HG03139 (cell line): ENCODE data around the gene AFDN.

Experiments used
- ATAC-seq: cut with Tn5 transposase; IDR thresholded peaks from one replicate; pipeline ENCODE4 v1.9.1; 2021; ENCODE audit not compliant: unreplicated experiment

Gene AFDN, protein sequence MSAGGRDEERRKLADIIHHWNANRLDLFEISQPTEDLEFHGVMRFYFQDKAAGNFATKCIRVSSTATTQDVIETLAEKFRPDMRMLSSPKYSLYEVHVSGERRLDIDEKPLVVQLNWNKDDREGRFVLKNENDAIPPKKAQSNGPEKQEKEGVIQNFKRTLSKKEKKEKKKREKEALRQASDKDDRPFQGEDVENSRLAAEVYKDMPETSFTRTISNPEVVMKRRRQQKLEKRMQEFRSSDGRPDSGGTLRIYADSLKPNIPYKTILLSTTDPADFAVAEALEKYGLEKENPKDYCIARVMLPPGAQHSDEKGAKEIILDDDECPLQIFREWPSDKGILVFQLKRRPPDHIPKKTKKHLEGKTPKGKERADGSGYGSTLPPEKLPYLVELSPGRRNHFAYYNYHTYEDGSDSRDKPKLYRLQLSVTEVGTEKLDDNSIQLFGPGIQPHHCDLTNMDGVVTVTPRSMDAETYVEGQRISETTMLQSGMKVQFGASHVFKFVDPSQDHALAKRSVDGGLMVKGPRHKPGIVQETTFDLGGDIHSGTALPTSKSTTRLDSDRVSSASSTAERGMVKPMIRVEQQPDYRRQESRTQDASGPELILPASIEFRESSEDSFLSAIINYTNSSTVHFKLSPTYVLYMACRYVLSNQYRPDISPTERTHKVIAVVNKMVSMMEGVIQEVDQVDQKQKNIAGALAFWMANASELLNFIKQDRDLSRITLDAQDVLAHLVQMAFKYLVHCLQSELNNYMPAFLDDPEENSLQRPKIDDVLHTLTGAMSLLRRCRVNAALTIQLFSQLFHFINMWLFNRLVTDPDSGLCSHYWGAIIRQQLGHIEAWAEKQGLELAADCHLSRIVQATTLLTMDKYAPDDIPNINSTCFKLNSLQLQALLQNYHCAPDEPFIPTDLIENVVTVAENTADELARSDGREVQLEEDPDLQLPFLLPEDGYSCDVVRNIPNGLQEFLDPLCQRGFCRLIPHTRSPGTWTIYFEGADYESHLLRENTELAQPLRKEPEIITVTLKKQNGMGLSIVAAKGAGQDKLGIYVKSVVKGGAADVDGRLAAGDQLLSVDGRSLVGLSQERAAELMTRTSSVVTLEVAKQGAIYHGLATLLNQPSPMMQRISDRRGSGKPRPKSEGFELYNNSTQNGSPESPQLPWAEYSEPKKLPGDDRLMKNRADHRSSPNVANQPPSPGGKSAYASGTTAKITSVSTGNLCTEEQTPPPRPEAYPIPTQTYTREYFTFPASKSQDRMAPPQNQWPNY (N-terminal part only)

DNA sequence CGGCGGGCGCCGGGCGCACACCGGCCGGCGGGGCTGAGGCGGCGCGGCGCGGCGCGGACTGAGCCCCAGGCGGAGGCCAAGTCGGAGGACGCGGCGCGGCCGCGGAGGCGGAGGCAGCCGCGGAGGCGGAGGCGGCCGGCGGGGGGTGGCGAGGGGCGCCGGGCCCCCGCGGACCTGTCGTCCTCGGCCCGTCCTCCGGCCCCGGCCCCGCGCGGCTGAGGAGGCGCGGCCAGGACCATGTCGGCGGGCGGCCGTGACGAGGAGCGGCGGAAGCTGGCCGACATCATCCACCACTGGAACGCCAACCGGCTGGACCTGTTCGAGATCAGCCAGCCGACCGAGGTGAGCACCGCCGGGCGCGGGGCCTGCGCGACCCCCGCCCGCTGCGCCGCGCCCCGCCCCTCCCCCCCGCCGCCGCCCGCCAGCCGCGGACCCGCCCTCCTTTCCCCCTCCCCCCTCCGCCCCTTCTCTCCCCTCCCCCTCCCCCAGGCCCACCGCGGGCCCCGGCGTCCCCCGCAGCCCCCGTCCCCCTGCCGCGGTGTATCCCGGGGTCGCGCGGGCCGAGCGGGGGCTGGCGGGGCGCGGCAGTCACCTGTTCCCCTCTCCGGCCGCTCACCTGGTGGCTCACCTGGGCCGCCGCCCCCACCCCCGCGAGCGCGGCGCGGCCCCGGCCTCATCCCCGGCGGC lies at the start of gene AFDN:
Gene AFDN, plus strand, starts transcription at position 16 of the 687 bp plus-strand sequence. Its CDS starts 222 bp downstream, at position 238.
- ATAC-seq, result peak; percentile 33

DNA sequence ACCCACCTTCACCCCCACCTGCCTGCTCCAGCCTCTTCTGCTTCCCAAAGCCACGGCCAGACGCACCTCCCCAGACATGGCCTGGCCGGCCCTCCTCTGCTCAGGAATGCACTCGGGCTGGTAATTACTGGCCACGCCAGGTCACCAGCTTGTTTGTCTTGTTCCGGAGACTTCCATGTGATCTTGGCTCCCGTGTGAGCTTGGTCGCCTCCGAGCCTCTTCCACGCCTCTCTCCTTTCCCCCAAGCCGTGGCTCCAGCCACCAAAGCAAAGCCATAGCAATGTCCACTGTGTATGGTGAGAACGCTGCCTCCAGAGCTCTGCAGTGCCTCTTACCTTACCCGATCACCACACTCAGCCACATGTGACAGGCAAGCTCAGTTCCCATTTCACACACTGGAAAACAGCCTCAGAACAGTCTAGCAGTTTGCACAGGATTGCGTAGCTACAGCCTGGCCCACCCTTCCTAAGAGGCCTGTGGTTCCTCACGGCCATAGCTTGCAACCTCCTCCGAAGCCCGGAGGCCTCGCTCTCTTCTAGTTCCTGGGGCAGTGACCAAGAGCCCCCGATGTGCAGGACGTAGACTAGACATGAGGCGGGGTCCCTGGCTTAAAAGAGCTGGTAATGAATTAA lies 48.1 kb upstream of the AFDN start:
- no peak for ATAC-seq

DNA sequence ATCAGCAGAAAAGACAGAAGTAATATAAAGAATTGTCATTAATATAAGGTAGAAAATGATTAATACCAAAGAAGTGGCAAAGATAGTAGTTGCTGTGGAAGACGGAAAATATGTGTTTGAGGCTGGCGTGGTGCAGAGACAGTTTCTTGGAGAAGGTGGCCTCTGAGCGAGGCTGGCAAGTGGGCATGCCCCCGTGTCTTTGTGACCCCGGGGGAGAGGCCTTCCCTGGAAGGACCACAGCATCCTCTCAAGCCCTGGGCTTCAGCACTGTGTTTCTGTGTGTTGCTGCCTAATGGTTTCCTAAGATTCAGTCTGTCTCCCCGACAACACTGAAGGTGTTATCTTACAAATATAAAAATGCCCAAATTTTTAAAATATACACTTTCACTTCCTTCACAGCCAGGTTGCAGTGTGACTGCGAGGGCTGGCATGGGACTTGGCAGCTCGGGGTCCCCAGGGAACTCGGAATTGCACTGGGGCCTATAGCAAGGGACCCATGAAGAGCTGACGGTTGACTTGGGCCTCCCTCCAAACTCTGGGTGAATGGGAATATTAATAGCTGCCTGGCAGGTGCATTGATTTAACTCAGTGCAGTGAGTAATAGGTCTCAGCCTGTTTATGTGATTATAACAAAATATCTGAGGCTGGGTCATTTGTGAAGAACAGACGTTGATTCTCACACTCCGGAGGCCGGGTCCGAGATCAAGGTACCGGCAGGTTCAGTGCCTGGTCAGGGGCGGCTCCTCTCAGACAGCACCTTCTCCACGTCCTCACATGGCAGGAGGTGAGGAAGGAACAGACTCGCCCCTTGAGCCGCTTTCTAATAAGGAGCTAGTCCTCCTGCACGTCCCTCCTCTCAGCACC lies 47.4 kb upstream of the AFDN start:
- ATAC-seq, result no peak

DNA sequence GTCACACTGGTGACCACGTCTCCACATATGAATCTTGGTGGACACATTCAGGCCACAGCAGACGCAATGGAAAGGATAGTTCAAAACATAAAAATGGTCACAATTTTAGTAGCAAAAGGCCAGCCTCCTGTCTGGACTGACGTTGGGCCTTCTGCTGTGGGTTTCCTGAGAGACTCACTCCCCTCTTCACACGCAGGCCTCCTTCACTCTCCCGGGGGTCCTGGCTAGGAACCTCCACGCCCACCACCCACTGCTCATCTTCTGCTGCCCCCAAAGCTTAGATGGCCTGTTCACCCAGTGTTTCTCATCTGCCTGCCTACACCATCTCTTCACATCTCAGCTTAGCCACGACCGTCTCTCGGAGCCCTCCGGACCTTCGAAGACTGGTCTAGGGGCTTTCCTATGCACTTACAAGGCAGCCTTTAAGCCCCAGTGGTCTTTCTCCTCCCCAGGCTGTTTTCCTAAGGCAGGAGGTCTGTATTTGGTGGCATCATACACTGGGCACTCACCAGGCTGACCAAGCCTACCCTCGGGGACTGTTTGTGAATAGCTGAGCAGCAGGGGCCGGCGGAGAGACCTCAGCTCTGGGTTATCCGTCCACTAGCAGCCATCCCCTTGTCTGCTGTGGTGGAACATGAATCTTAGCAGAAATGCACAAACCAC lies 46.6 kb upstream of the AFDN start:
- no peak for ATAC-seq

DNA sequence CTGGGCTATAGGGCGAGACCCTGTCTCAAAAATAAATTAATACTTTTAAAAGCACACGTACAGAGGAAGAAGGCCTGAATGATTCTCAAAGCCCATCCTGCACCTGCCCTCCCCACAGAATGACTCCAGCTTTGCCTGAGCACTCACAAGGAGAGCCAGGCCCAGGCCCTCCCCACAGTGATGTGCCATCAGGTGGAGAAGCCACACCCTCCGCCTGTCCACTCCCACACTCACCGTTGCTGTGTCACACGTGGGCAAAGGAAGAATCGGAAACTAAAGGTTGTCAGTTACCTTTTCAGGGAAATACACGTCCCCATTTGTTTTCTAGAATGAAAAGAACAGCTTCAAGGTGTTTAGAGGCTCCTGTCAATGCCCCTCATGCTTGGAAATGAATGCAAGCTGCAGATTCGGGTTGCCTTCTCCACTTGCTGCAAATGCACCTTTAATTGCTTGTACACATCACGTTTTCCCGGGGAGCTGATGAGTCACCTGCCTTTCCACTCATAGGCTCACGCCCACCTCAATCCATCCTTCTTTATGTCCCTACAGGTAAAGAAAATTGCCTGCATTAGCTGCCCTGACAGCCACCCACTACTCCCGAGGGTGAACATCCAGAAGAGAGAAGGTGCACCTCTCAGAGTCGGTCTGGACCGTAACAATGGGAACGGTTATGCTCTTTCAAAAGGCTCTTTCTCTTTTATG lies 45.5 kb upstream of the AFDN start:
- no peak for ATAC-seq

DNA sequence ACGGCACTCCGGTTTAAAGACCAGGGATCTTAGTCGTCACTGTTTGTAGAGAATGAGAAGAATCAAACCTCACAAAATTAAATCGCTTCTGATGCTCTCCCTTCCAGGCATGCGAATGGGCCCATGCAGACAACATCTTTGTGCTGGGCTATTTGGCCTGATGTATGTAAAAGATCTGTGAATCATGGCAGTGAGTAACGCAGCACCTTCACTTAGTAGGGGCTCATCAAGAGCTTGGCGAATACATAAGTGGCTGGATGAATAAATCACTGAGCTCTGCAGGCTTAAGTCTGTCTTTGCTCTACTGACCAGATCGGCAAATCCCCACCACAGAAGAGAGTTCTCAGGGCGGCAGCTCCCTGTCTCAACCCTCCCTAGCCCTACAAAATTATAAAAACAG lies 44.8 kb upstream of the AFDN start:
- ATAC-seq, result no peak

DNA sequence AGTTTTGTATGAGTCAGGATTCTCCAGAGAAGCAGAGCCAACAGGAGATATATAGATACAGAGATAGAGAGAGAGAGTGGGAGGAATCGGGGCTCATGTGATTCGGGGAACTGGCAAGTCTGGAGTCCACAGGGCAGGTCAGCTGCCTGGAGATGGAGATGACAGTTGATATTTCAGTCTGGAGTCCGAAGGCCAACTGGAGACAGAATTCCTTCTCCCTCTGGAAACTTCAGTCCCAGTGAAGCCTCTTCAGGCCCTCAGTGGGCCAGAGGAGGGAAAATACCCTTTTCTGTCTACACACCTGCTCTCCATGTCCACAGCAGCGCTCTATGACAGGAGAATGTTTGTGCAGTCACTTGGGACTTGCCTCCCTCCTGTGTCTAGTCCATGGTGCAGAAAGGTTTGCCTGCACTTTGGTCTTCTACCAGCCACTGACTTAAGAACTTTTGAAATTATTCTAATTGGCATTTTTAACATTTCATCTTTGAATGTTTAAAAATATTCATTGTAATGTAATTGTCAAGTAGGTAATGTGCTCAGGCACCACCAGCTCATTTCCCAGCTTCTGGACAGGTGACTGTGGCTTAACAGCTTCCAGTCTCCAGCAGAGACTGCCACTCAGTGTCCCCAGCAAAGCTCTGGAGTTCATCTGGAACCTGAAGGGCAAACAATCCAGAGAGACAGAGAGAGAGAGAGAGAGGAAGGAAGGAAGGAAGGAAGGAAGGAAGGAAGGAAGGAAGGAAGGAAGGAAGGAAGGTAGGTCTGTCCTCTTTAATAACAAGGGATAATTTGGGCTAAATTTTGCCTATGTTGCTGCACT lies 43.8 kb upstream of the AFDN start:
- ATAC-seq, result no peak

DNA sequence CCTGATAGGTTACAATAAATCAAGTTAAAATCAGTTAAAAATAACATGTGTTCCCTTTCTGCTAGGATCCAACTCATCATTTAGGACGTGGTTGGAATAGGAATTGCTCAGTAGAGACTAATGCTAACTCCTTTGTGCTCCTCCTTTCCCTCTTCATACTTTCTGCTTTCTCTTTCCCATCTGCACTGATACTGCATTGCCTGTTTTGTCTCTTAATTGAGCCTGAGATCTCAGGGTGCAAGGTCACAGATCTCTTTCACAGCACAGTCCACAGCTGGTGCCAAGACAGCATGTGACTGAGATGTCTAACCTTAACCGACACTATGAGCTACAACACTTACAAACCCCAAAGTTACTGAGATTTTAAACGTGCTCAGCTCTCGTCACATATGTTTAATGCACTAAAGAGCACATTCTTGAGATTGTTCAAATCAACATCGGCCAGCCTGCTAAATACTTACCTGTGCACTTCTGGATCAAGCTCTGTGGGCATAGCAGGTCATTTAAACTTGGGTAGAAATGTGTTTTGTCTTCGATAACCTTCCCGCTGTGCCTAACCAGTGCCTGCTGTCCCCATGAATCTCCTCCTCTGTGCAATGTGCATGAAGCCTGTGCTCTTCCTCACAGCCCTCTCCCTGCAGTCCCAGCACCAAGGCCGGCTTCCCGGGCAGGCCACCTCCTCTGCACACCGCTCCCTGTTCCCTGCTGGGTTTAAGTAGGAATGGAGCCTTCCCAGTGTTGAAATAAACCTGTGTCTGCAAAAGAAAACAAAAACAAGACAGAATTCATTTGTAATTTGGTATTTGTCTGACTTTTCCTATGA lies 39.6 kb upstream of the AFDN start:
- no peak for ATAC-seq

DNA sequence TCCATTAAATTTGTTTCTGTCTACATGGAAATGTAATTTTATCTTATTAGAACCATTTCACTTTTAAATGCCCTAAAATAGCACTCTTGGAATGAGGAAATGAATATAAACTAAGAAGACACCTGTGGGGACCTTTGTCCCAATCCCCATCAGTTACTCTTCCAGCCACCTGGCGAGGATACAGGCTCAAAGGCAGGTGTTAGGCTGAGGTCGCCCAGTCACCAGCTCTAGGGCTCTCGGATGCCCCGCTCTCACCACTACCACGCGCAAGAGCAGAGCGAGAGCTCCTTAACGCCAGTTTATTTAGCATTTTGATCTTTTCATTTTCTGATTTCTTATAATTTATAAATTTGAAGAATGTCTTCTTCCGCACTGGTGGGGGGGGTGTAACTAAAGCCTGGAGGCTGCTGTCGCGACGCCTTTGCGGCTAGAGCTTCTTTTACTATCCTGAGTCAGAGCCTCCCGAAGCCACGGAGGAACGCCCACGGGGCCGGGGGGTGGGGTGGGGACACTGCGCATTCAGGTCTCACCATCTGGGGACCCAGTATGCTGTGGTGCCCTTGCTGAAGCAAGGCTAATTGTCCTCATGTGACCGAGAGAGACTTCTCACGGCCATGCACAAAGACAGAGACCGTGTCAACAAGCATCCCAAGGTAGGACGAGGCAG lies 38.7 kb upstream of the AFDN start:
- no peak for ATAC-seq

DNA sequence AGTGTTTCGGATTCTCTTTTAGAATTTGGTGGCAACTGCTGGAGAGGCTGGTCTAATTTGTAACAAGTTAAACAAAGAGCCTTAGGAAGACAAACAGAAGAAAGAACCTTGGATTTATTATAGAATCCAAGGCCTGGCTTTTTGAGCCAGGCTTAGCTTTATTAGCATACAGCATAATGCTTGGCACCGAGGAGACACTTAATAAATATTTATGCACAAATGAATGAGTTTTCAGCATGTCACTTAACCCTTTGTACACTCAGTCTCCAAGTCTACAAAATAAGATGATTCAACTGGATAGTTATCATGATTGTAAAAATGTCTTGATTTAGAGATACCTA lies 38.2 kb upstream of the AFDN start:
- ATAC-seq, result no peak

DNA sequence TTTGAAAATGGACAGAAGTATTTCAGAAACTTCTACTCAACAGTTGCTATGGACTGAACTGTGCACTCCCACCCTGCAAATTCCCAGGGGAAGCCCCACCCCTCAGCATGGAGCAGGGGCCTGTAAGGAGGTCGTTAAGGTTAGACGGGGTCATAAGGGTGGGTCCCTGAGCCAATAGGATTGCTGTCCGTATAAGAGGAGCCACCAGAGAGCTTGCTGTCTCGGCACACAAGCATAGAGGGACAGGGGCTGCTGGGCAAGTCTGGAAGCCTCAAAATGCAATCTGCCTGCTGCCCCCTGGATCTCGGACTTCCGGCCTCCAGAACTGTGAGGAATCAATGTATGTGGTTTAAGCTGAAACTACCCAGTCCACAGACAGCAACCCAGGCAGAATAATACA lies 37.4 kb upstream of the AFDN start:
- ATAC-seq, result no peak

DNA sequence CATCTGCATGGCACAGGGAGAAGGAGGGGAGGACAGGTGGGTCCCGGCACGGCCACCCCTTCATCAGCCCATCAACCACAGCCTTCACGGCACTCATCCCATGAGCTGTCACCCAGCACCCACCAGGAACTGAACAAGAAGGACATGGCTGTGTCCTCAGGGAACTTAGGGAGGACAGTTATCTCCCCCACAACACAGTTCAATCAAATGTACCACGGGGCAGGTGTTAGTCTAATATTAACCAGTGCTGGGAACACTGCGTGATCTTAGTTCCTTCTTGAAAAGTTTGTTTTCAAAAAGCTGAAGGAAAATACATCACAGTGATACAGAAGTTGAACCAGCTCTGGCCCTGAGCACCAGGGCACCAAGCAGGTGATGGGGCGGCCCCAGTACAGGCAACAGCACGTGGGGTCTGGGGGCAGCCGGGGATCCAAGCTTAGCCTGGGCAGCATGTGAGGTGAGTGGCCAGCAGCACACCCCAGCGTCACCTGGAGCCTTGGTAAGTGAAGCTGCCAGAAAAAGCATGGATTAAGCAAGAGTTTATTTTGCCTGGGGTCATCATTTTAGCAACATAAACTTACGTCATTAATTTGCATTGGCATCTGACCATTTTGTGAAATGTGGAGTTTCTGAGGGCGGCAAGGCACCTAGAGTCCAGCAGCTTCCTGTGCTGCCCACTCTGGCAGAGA lies 35.5 kb upstream of the AFDN start:
- ATAC-seq, result no peak

DNA sequence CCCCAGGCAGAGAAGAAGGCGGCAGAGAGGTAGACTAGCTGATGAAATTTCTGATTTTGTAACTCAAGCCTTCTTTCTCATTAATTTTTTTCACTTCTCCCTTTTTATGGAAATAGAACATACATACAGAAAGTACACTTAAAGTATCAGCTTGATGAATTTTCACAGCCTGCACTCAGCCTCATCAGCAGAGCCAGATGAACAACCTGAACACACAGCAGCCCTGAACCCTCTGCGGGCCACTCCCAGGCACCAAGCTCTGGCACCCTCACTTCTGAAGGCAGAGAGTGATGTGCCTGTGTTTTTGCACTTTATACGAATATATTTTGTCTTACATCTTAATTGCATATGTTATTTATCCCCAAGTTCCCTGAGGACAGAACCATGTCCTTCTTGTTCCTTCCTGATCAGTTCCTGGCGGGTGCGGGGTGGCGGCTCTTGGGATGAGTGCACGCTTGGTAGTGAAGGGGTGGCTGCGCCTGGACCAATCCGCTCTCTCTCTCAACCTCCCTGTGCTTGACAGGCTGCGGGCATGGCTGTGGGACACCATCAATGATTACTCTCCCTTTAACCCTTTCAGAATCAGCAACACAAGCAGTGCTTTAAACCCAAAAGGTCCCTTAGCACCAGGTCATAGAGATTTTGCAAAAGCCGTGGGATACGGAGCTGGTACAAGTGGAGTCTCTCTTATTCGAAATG lies 34.8 kb upstream of the AFDN start:
- no peak for ATAC-seq

DNA sequence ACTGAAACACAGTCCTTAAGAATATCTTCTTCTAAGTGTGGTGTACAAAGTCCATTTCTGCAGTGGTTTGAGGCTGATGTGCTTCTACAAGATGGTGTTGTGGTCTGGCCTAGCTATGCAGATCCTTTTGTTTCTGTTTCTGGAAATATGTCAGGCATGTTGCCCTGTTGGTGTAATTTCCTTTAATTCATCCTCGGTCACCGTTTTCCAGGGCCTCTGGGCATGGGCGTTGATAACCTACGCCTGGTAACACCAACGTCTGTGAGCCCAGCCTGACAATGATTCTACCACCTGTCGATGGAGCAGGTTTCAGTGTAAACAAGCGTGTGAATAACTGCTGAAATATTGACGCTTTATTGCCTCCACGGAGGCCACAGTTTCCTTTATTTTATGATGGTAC lies 33.3 kb upstream of the AFDN start:
- ATAC-seq, result no peak
